GM10248 (cell line): Measurements from ENCODE around the gene ZMIZ1.

Experiments used
- CTCF ChIA-PET: fragments of 300-600 bp; sonication (Branson Sonifier 250); formaldehyde crosslinking; extraction: SDS; loops from one replicate; lab custom pipeline; 2021; ENCODE audit warnings: antibody characterized with exemption; lab: Yijun Ruan, JAX
- POLR2A ChIA-PET: fragments of 350-650 bp; sonication (Branson Sonifier 250); formaldehyde crosslinking; extraction: SDS; loops from one replicate; lab custom pipeline; 2020; ENCODE audit warnings: antibody characterized with exemption; lab: Yijun Ruan, JAX
- DNase-seq: peaks from one replicate; pipeline ENCODE4 v3.0.0; 2012; ENCODE audit errors: extremely low spot score
- CTCF ChIP-seq: IDR thresholded peaks from 2 replicates; pipeline ENCODE4 v1.5.1; 2012; ENCODE audit warnings: mild to moderate bottlenecking, low read depth; ENCODE audit errors: extremely low read depth, missing control alignments, control extremely low read depth

The ZMIZ1 gene

DNA sequence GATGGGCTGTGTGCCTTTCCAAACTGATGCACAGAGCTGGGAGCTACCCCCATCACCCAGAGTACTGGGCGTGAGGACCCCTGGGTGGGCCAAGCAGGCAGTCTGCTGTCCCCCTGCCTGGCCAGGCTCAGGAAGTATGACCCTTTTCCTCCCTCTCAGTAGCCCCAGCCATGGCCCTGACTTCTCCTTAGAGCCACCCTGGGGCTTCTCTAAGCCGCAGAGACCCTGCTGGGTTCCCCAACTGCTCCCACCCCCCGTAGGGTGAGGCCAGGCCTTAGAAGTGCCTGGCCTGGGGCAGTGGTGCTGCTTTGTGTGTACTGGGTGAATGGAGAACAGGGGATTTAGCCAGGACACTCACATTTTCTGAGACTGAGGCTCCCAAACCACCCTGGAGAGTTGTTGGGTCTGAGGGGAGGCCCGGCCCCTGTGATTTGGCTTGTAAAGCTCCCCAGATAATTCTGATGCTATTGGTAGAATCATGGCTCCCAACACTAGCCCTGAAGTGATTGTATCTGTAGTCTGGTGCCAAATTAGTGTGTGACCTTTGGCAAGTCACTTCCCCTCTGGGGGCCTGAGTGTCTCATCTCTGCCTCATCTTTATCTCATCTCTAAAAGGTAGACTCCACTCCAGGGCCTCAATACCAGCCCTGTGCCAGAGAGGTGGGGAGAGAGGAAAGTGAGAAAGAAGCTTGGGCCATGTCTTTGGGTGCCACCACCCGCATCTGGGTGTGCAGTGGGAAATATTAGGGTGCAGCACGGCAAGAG is 178.8 kb downstream of the ZMIZ1 start:
- ChIA-PET POLR2A (interaction anchor here (4.2 kb wide), 1 partner anchor 39 kb away, joined by 20 read pairs; no protein-coding TSS in a partner anchor), CTCF (interaction anchor here (1.1 to 2.7 kb wide), 4 partner anchors 9 to 38 kb away, joined by 3 to 18 read pairs (median 8); no protein-coding TSS in a partner anchor)
- DNase-seq, result no peak
- no peak for TF ChIP-seq CTCF

DNA sequence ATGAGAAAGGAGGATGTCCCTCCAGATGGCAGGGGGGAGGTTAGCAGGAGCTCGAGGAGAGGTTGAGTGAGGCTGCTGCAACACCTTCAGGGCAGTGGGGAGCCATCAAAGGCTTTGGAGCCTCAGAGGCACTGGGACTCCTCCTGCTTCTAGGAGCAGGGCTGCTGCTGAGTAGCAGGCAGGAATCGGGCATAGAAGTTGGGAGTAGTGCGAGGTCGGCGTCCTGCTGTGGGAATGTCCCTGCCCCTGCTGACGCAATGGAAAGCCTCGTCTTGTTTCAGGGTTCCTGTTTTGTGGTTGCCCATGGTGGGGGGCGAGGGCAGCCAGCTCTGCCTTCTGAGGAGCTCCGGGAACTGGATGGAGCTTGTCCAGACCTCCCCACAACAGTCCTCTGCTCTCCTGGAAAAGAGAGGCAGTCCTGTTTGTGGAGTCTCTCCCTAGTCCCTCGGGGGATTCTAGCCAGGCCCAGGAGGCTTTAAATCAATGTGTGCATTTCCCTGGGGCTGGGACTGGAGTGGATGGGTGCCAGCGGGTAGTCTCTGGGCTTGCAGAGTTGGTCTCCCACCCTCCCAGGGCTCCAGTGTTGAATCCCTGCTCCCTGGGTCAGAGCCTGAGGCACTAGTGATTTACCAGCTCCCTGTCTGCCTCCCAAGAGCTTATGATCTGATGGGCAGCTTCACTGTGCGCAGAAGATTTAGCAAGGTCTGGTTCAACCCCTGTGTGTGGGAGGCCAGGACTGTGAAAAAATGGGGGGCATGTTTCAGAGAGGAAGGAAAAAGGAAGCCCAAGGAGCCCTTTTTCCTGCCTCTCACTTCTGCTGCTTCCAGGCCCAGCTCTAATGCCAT is 179.8 kb downstream of the ZMIZ1 start:
- TF ChIP-seq CTCF, result no peak
- ChIA-PET POLR2A (interaction anchor here (0.7 to 4.2 kb wide), 3 partner anchors 35 to 43 kb away, joined by 3 to 20 read pairs (median 4); no protein-coding TSS in a partner anchor), CTCF (interaction anchor here (0.9 to 2.7 kb wide), 7 partner anchors 9 to 53 kb away, joined by 3 to 18 read pairs (median 6); no protein-coding TSS in a partner anchor)
- DNase-seq, result no peak

GRCh38 chr10:79249186-79250121 is 180.7 kb downstream of the ZMIZ1 start:
- peak; percentile 75 for DNase-seq
- TF ChIP-seq CTCF, result no peak
- ChIA-PET POLR2A (interaction anchor here (0.7 to 4.2 kb wide), 7 partner anchors 9 to 42 kb away, joined by 3 to 20 read pairs (median 4); no protein-coding TSS in a partner anchor), CTCF (interaction anchor here (1.0 to 2.7 kb wide), 9 partner anchors 8 to 54 kb away, joined by 3 to 18 read pairs (median 7); no protein-coding TSS in a partner anchor)

GRCh38 chr10:79250259-79250658 is 181.5 kb downstream of the ZMIZ1 start:
- POLR2A ChIA-PET, result interaction anchor here (1.0 to 4.2 kb wide), 7 partner anchors 8 to 38 kb away, joined by 3 to 20 read pairs (median 4); no protein-coding TSS in a partner anchor
- CTCF ChIA-PET, result interaction anchor here (1.0 to 2.3 kb wide), 7 partner anchors 11 to 55 kb away, joined by 3 to 7 read pairs (median 5); no protein-coding TSS in a partner anchor
- DNase-seq, result no peak
- no peak for TF ChIP-seq CTCF

DNA sequence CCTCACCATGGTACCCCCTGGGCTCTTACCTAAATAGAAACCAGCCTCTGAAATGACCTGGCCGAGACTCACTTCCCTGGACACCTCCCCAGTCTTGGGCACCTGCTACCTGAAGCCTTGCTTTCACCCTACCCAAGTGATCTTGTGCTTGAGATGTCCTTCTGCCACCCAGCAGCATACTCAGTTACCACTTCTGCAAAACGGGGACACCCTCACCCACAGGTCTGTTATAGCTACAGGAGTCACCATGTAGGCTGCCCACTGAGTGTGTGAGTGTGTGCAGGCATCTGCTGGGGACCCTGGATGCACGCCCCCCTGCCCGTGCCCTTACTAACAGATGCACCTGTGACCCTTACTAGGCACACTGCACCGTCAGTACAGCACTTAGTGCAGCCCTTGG is 183.7 kb downstream of the ZMIZ1 start:
- no peak for TF ChIP-seq CTCF
- CTCF ChIA-PET, result interaction anchor here (1.9 to 2.0 kb wide), 3 partner anchors 9 to 20 kb away, joined by 4 to 5 read pairs (median 4); no protein-coding TSS in a partner anchor
- POLR2A ChIA-PET, result interaction anchor here (0.6 to 0.9 kb wide), 2 partner anchors 10 to 13 kb away, joined by 3 read pairs; no protein-coding TSS in a partner anchor
- DNase-seq, result no peak
